Measurements from ENCODE around the gene URB2. TPM values are rescaled to one million over a fixed set of nuclear protein-coding genes. Genes with fewer than 3 reads are reported as not detected.
"Not testable (repeated sequence)": the region's sequence is repeated elsewhere in the genome, so short reads cannot be mapped to it uniquely, and the experiment has no call there.

The URB2 gene
- total RNA-seq, 1 donor from 2014 or later = 10.3 TPM

DNA sequence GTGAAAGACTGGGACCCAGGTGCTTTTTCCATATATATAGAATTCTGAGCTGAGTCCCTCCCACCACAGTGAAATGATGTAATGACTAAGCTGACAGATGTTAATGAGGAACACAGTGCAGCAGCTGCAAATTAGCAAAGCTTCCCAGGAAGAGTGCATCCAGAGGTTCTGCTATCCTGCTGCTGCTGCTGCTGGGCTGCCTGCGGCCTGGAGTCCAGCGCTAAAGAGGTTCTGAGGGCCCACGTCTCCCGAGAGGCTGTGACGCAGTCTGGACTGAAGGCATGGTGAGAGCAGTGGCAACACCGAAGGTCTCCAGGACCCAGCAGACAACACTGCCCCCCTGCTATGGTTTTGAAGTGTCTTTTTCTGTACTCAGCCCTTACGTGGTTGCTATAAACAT is 63.9 kb downstream of the URB2 start:
- DNase-seq (ENCODE audit: extremely low read depth, low read depth, low spot score) = no peak

GRCh38 chr1:229690662-229691061 is 64.6 kb downstream of the URB2 start:
- DNase-seq (ENCODE audit: extremely low read depth, low read depth, low spot score) = no peak

- DNase-seq (ENCODE audit: extremely low read depth, low read depth, low spot score) = no peak
Observed at GRCh38 chr1:229691362-229691761, 65.3 kb downstream of the URB2 start.

DNA sequence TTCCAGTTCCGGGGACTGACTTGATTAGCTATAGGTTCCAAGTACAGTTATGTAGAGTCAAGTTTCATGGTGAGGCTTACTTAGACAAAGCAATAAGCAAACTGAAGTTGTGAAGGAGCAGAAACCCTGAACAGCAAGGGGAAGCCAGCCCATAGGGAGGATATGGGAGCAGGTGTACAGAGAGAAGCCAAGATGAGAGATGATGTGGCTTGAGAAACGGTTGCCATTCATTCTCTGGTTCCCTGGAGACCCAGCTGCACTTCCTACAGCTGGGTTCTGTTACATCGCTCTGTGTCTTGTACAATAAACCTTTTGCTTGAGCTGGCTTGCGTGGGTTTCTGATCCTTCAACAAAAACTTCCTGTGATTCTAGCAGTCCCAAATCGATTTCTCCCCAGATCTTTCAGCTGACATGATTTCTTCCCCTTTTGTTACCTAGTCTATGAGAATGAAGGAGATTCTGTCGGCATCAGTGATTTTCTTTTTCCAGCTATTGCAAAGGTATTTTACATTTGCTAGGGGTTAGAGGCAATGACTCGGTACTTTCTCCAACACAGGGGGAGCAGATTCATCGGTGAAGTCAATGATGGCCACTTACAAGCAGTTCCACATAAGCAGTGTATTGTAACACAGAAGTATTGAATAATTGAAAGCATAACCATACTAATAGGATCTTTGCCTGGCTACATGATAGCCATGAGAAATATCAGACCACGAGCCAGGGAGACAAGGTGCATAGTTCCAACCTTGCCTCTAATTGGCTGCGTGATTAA is 67.3 kb downstream of the URB2 start:
- no peak for DNase-seq (ENCODE audit: extremely low read depth, low read depth, low spot score)

DNA sequence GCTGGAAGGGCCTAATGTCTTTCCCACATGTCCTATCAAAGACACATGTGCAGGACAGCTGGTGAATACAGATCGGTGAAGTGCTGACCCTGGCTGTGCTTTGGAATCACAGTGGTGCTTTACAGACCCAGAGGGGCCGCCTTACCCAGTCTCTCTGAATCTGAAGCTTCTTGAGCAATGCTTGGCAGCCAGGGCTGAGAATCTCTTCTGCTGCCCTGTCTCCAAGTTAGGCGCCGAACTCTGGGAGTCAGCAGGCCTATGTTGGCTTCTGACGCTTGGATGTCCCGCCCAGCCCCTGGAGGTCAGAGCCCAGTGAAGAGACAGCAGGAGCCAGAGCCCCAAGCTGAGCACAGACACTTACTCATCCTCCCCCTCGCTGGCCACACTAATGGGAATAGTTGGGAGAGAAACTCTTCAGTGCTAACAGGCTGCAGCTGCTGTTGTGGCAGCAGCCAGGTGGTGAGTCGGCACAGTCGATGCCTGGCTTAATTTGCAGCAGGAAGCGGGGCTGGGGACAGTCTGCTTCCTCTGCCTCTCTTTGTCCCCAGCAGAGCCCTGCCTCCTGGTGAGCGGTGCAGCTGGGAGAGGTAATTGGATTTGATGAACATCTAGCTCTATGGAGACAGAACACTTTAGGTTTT is 68.1 kb downstream of the URB2 start:
- no peak for DNase-seq (ENCODE audit: extremely low read depth, low read depth, low spot score)

- DNase-seq (ENCODE audit: extremely low read depth, low read depth, low spot score) = no peak
Observed at GRCh38 chr1:229696385-229696784, 70.3 kb downstream of the URB2 start.

DNA sequence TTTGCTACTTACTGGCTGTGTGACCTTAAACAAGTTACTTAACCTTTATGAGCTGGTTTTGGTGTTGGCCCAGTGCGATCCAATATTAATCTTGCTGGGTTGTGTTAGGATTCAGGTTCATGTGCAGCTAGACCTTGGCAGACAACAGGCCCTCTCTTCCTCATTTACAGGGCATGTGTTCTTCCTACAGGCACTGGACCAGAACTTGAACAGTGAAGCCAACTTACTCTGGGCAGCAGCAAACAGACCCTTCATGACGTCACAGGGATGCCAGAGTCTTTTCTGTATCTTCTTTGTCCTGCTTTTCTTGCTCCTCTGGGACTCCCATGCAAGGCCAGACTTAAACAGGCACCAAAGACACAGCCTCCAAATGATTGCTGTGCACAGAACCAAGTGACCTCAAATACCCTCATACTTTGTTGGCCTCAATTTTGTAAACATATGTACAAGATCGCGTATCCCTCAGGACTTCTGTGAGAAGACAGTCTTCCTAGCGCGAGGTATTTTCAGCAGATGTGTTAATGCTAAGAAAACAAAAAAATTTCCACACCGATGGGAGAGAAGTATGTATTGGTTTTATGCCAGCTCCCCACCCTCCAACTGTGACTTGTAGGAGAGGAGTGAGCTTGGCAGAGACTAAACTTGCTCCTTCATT is 73.7 kb downstream of the URB2 start:
- no peak for DNase-seq (ENCODE audit: extremely low read depth, low read depth, low spot score)

DNA sequence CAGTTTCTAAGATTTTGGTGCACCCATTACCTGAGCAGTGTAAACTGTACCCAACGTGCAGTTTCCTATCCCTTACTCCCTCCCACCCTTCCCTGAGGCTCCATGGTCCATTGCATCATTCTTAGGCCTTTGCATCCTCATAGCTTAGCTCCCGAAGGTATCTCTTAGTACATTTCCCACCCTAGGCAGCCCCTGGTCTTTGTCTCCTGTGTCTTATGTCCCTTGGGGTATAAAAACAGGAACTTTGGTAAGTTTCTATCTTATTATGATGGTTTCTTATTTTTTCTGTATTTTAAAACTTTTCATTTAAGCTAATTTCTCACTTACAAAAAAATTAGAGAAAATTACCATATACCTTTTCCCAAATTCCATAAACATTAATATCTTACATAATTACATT is 78.1 kb downstream of the URB2 start:
- no peak for DNase-seq (ENCODE audit: extremely low read depth, low read depth, low spot score)

DNA sequence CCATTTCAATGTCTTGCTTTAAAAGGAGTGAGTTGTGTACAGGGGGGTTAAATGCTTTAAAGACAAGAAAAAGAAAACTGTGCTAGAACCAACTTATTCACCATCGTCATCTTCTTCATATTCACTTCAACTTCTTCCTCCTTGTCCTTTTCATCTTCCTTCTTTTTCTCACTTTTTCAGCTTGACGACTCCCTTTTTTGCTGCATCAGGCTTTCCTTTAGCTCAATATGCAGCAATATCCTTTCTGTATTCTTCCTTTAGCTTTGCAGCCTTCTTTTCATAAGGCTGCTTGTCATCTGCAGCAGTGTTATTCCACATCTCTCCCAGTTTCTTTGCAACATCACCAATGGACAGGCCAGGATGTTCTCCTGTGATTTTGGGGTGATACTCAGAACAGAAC is 79.1 kb downstream of the URB2 start:
- not testable (repeated sequence) for DNase-seq (ENCODE audit: extremely low read depth, low read depth, low spot score)

DNA sequence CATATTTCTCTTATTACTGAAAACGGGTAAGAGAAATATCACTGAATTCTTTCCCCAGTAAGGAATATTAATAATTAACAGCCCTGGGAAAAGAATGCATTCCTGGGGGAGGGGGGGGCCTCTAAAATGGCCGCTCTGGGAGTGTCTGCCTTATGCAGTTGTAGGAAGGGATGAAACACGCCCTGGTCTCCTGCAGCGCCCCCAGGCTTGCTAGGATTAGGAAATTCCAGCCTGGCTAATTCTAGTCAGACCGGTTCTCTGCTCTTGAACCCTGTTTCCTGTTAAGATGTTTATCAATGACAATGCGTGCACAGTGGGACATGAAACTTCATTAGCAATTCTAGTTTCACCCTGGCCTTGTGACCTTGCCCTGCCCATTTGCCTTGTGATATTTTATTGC is 81.1 kb downstream of the URB2 start:
- not testable (repeated sequence) for DNase-seq (ENCODE audit: extremely low read depth, low read depth, low spot score)

DNA sequence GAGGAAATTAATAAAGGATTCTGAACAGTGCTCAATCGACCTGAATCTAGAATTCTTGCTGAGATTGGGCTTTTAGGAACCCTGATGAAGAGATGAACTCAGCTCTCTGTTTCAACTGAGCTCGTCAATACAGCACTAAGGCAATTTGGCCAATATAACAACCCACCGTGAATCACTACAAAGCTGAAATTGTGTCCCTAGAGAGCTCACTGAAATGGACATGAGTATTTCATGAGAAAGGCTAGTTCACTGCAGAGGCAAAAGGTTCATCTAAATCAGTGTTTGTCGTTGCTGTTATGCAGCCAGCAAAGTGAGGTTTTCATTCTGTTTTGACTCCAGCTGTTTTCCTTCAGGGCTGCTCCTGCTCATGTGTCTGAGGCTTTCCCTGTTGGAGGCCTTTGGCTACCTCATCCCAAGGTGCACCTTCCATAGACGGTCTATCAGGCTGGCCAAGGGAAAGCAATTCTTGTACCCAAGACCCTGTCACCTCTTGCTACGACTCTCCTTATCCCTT is 83.5 kb downstream of the URB2 start:
- no peak for DNase-seq (ENCODE audit: extremely low read depth, low read depth, low spot score)

Other genes with a start within 250 kb of the URB2 start
- gene ACTA1, start 192.2 kb upstream of the URB2 start, total RNA-seq = not detected in 2 replicates
- 29.9 and 30.8 TPM in 2 replicates for gene NUP133, start 117.9 kb upstream of the URB2 start, total RNA-seq
- 18.1 and 24.4 TPM in 2 replicates for gene ABCB10, start 67.5 kb upstream of the URB2 start, total RNA-seq
- 15.9 and 18.6 TPM in 2 replicates for gene TAF5L, start 125 bp upstream of the URB2 start, total RNA-seq